Nephron (organoid): Measurements from ENCODE around the gene BCKDHA.

ENCODE experiments used
- H3K27ac Mint-ChIP-seq, 3 experiments: 2 replicates each; pipeline ENCODE4 v1.8.0; 2020; ENCODE audit warnings: mixed read lengths in 3 of 3, mild to moderate bottlenecking in 2 of 3, moderate library complexity in 1 of 3
- H3K27me3 Mint-ChIP-seq: 2 replicates; pipeline ENCODE4 v1.8.0; 2021; ENCODE audit warnings: low read depth, mild to moderate bottlenecking, moderate library complexity, mixed read lengths
- H3K36me3 Mint-ChIP-seq: 2 replicates; pipeline ENCODE4 v1.8.0; 2020; ENCODE audit warnings: low read depth, mixed read lengths
- H3K4me1 Mint-ChIP-seq: 2 replicates; pipeline ENCODE4 v1.8.0; 2020; ENCODE audit warnings: mixed read lengths
- H3K4me3 Mint-ChIP-seq, 3 experiments: 2 replicates each; pipeline ENCODE4 v1.8.0; 2020; ENCODE audit warnings: mild to moderate bottlenecking in 3 of 3, mixed read lengths in 3 of 3, moderate library complexity in 2 of 3
- H3K9me3 Mint-ChIP-seq: 2 replicates; pipeline ENCODE4 v1.8.0; 2020; ENCODE audit warnings: mixed read lengths
- TF ChIP-seq, protein P1 (sequence below), 3 experiments: fragments of 200-600 bp; sonication (generic); IDR thresholded peaks; one replicate each; pipeline ENCODE4 v1.5.0; 2021; ENCODE audit warnings: antibody characterized with exemption in 3 of 3; ENCODE audit not compliant: unreplicated experiment in 3 of 3

BCKDHA gene

DNA sequence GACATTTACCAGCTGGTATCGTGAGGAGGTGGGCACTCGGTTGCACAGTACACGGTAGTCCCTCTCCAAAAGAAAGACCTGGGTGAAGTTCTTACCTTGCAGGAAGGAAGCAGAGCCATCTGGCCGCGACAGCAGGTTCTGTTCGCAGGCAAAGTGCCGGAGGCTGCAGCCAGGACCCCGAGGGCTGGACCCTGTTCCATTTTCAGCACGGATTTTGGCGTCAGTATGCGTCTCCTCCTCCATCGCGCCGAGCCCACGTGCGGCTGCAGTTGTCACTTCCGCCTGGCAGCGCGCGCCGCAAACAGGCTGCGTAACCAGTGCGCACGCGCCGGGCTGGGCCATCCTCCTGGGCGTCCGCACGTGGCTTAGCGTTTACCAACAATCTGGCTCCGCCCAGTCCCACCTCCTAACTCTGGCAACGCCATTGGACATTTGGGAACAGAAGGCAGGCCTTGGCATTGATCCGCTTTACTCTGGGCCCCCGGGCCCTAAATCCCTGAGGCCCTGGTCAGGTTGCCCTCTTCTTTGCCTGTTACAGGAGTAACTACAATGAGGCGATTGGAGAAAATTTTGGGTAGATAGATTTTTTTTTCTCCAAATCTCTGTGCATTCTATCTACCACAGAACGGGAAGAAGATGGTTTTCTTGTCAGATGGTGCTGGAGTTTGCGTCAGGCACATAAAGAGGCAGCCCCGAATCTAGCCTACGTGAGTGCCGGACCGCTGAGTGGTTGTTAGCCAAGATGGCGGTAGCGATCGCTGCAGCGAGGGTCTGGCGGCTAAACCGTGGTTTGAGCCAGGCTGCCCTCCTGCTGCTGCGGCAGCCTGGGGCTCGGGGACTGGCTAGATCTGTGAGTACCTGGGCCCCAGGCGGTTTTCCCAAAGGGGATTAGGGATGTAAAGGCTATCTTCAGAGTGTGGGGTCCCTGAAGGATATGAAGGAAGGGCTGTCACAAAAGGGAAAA, at the start of gene BCKDHA, which contains the start of gene EXOSC5:
Gene BCKDHA (plus strand): TSS at position 733 of the 964 bp plus-strand sequence. CDS start 10 bp downstream, at position 743.
Gene EXOSC5 (minus strand): TSS at position 274 of the 964 bp plus-strand sequence. CDS start 31 bp downstream, at position 243.
- peaks cover 3% of the 10 kb centered on the region for H3K36me3 Mint-ChIP-seq
- TF ChIP-seq, protein P1, sequence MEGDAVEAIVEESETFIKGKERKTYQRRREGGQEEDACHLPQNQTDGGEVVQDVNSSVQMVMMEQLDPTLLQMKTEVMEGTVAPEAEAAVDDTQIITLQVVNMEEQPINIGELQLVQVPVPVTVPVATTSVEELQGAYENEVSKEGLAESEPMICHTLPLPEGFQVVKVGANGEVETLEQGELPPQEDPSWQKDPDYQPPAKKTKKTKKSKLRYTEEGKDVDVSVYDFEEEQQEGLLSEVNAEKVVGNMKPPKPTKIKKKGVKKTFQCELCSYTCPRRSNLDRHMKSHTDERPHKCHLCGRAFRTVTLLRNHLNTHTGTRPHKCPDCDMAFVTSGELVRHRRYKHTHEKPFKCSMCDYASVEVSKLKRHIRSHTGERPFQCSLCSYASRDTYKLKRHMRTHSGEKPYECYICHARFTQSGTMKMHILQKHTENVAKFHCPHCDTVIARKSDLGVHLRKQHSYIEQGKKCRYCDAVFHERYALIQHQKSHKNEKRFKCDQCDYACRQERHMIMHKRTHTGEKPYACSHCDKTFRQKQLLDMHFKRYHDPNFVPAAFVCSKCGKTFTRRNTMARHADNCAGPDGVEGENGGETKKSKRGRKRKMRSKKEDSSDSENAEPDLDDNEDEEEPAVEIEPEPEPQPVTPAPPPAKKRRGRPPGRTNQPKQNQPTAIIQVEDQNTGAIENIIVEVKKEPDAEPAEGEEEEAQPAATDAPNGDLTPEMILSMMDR (IDR thresholded peaks at IDR 0.05; ENCODE audit: unreplicated experiment in 3 of 3): no peak

DNA sequence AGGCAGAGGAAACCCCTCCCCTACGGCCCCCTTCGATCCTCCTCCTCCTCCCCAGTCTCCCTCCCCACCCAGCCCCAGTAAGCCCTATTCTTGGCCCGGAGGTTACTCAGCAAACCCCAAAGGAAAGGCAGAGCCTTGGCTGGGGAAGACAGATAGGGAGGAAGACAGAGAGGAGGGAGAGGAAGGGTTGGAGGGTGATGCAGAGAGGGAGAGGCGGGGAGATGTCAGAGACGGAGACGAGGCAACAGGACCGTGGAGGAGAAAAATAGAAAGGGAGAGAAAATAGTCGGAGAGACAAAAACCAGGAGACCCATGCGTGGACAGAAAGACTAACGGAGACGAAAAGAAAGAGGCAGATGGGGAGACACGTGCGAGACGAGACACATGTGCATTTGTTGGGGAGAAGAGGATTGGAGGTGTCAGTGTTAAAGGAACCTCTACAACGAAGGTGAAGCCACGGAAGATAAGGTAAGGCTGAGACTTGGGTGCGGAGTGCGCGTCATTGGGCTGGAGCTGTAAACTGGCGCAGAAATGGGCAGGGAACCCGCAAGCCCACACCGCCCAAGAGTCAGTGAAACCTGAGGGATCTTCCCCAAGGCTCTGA, 46.8 kb upstream of the BCKDHA start:
- TF ChIP-seq, protein P1 (IDR thresholded peaks at IDR 0.05; ENCODE audit: unreplicated experiment in 3 of 3): no peak
- Mint-ChIP-seq H3K27me3 (peaks cover 53% of the 10 kb centered on the region), H3K9me3 (no peaks in the 10 kb centered on the region), H3K4me3 (peak overlapping the region; percentile 87 to 97 (median 89)), H3K27ac (peak overlapping the region; percentile 19 to 75 (median 43)), H3K4me1 (peaks cover 26% of the 10 kb centered on the region), H3K36me3 (peaks cover 4% of the 10 kb centered on the region)

More for the DNA sequence above, at the start of gene BCKDHA, which contains the start of gene EXOSC5:
- peaks cover 41% of the 10 kb centered on the region for H3K4me1 Mint-ChIP-seq
- H3K9me3 Mint-ChIP-seq: no peaks in the 10 kb centered on the region
- H3K4me3 Mint-ChIP-seq: peak within 1 kb of the TSS; percentile 98 to 100 (median 99)
- H3K27me3 Mint-ChIP-seq: peaks cover 3% of the 10 kb centered on the region
- H3K27ac Mint-ChIP-seq: peak within 1 kb of the TSS; percentile 99 to 100 (median 100)

DNA sequence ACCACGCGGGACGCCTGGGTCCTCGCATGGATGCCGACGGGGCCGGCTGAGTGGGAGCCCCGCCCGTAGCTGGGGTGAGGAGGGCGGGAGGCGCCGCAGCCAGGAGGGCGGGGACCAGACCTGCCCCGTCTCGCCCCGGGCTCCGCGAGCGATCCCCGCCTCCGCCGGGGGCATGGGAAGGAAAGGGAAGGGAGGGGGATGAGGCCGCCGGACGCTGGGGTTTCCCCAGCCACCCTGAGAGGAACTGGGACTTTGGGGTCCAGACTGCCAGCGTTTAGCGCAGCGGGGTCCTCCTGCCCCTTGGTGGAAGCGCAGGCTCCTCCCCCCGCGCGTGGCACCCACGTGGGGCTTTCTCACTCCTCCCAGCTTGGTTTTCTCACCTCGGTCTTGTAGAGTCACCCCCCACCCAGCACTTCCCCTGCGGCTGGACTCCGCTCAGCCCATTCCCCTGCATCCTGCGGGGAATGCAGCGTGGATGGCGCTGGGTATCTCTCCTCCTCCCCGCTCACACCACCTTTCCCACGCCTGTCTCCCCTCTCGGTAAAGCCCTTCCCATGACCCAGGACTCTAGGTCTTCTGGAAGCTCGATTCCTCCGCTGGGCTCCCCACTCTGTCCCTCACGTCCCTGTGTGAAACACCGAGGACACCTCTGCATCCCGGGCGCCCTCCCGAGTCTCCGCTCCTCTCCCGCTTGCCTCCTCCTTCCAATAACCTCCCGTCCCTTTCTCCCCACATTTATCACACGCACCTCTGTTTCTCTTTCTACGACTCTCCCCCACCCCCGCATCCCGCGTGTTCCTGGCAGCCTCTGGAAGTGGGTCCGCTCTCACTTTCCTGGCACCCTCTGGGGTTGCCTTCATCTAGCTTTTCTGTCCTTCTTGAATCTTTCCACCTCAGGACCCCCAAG, 46.0 kb upstream of the BCKDHA start:
- Mint-ChIP-seq H3K4me1 (peaks cover 26% of the 10 kb centered on the region), H3K36me3 (peaks cover 4% of the 10 kb centered on the region), H3K27me3 (peaks cover 53% of the 10 kb centered on the region), H3K4me3 (peak overlapping the region; percentile 88 to 97 (median 96)), H3K9me3 (no peaks in the 10 kb centered on the region), H3K27ac (peak overlapping the region; percentile 19 to 42 (median 26))
- TF ChIP-seq, protein P1 (IDR thresholded peaks at IDR 0.05; ENCODE audit: unreplicated experiment in 3 of 3): no peak

DNA sequence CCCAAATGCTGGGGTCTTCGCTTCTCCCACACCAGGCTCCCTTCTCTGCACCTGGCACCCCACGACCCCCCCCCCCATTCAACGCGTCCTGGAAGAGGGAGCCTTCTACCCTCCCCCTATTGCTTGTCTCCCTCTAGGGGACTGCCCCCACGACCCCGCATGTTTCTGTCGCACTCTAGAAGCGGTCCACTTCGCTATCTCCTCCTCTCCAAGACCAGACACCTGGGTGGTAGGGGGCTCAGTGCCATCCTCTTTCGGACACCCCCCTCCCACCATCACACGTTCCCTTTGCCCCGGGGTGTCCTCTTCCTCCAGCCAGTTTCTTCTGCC, 45.4 kb upstream of the BCKDHA start:
- H3K27ac Mint-ChIP-seq: peak overlapping the region in 2 of 3 experiments; percentile 26 to 42
- TF ChIP-seq, protein P1 (IDR thresholded peaks at IDR 0.05; ENCODE audit: unreplicated experiment in 3 of 3): no peak
- H3K27me3 Mint-ChIP-seq: peaks cover 53% of the 10 kb centered on the region
- H3K36me3 Mint-ChIP-seq: peaks cover 4% of the 10 kb centered on the region
- H3K4me1 Mint-ChIP-seq: peaks cover 26% of the 10 kb centered on the region
- no peaks in the 10 kb centered on the region for H3K9me3 Mint-ChIP-seq
- peak overlapping the region; percentile 88 to 96 (median 95) for H3K4me3 Mint-ChIP-seq

DNA sequence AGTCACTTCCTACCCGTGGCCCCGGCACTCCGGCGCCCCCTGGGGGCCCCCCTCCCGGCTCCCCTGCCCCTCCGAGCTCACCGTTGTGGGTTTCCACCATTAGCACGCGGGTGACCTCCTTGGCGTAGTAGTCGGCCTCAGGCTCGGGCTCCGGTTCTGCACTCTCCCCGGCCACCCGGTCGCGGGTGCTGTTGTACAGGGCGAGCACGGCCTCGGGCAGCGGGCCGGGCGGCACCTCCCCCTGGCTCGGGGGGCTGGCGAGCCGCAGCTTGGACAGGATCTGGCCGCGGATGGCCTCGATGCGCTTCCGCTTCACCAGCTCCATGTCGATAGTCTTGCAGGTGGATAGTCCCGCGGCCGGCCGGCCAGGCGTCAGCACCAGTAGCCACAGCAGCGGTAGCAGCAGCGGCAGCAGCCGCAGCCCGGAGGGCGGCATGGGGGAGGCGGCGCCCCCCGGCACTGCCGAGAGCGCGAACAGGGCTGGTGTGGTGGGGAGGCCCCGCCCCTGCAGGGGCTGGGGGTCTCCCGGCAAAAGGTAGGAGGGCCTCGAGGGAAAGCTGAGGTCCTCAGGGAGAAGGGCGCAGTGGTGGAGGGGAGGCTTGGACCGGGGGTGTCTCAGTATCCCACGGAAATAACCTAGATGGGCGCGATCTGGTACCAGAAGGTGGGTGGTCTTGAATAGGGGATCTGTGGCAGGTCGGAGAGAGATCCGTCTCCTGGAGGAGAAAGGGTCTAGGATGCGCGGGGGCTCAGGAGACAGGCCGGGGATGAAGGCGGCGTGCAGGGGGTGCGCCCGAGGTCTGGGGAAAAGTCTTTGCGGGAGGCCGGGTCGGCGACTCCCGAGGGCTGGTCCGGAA, 44.8 kb upstream of the BCKDHA start:
- H3K9me3 Mint-ChIP-seq: no peaks in the 10 kb centered on the region
- peak overlapping the region; percentile 88 to 96 (median 95) for H3K4me3 Mint-ChIP-seq
- peaks cover 26% of the 10 kb centered on the region for H3K4me1 Mint-ChIP-seq
- TF ChIP-seq, protein P1 (IDR thresholded peaks at IDR 0.05; ENCODE audit: unreplicated experiment in 3 of 3): peak; percentile 9 to 41 (median 28)
- H3K27ac Mint-ChIP-seq: peak overlapping the region; percentile 37 to 70 (median 58)
- H3K27me3 Mint-ChIP-seq: peaks cover 53% of the 10 kb centered on the region
- H3K36me3 Mint-ChIP-seq: peaks cover 4% of the 10 kb centered on the region
